Endothelial cell of hepatic sinusoid (primary cell): ENCODE results near the gene FXYD5.

Experiments used
- in situ Hi-C: cut with HindIII; loops from 2 replicates; pipeline ENCODE4 v1.10.0; 2017; ENCODE audit warnings: low sequenced_read_pairs

The FXYD5 gene

GRCh38 chr19:35153701-35154524 lies 622 bp upstream of the FXYD5 start:
- in situ Hi-C loops: no loop called here

GRCh38 chr19:35155441-35155840 lies 906 bp downstream of the FXYD5 start:
- in situ Hi-C loops: no loop called here

- in situ Hi-C loops: no loop called here
Measured at GRCh38 chr19:35155981-35156672, 1.6 kb downstream of the FXYD5 start.

GRCh38 chr19:35156673-35157014 lies 2.1 kb downstream of the FXYD5 start:
- in situ Hi-C loops: no loop called here

- in situ Hi-C loops: no loop called here
Measured at GRCh38 chr19:35157431-35157830, 2.9 kb downstream of the FXYD5 start.

- in situ Hi-C loops: no loop called here
Measured at GRCh38 chr19:35159606-35160005, 5.1 kb downstream of the FXYD5 start.

- in situ Hi-C loops: no loop called here
Measured at GRCh38 chr19:35160629-35161433, 6.3 kb downstream of the FXYD5 start.

GRCh38 chr19:35161434-35161743 lies 6.9 kb downstream of the FXYD5 start:
- in situ Hi-C loops: no loop called here

- in situ Hi-C loops: no loop called here
Measured at GRCh38 chr19:35162471-35163326, 8.2 kb downstream of the FXYD5 start.

- in situ Hi-C loops: no loop called here
Measured at GRCh38 chr19:35164418-35164817, 9.9 kb downstream of the FXYD5 start.

- in situ Hi-C loops: no loop called here
Measured at GRCh38 chr19:35165200-35166058, 10.9 kb downstream of the FXYD5 start.

- in situ Hi-C loops: no loop called here
Measured at GRCh38 chr19:35166100-35167063, 11.8 kb downstream of the FXYD5 start.

GRCh38 chr19:35167251-35168119 lies 12.9 kb downstream of the FXYD5 start:
- in situ Hi-C loops: no loop called here

GRCh38 chr19:35168196-35168595 lies 13.7 kb downstream of the FXYD5 start:
- in situ Hi-C loops: no loop called here

- in situ Hi-C loops: no loop called here
Measured at GRCh38 chr19:35169221-35169995, 14.9 kb downstream of the FXYD5 start.

GRCh38 chr19:35170359-35171061 lies 16.0 kb downstream of the FXYD5 start:
- in situ Hi-C loops: no loop called here
